Neural cell (in vitro differentiated cells): ENCODE data around the gene NOP56.

ENCODE experiments used
- CTCF ChIP-seq: fragments of 450-650 bp; IDR thresholded peaks from 2 replicates; pipeline ENCODE4 v1.5.1; 2014; ENCODE audit warnings: antibody characterized with exemption, mild to moderate bottlenecking, moderate library complexity; ENCODE audit not compliant: poor library complexity, severe bottlenecking
- EP300 ChIP-seq: fragments of 450-650 bp; conservative IDR thresholded peaks from 2 replicates; pipeline ENCODE4 v1.6.1; 2014; ENCODE audit warnings: antibody characterized with exemption, mild to moderate bottlenecking, moderate library complexity; ENCODE audit not compliant: poor library complexity, severe bottlenecking
- POLR2AphosphoS5 ChIP-seq: IDR thresholded peaks from 2 replicates; pipeline ENCODE4 v1.6.1; 2012

GRCh38 chr20:2698912-2699311 lies 46.5 kb downstream of the NOP56 start:
- TF ChIP-seq EP300: no peak
- no peak for TF ChIP-seq CTCF
- no peak for TF ChIP-seq POLR2AphosphoS5
